Mucosa of stomach (tissue), 1 donor: ENCODE results near the gene NCF2.

Experiments
- H3K27me3 ChIP-seq: one replicate; pipeline ENCODE4 v1.7.0; 2013; ENCODE audit warnings: mild to moderate bottlenecking, low read length; ENCODE audit not compliant: control insufficient read depth, insufficient read depth
- H3K36me3 ChIP-seq: one replicate; pipeline ENCODE4 v1.7.0; 2013; ENCODE audit warnings: low read length; ENCODE audit not compliant: control insufficient read depth, insufficient read depth
- H3K4me1 ChIP-seq: one replicate; pipeline ENCODE4 v1.7.0; 2013; ENCODE audit warnings: mild to moderate bottlenecking, low read length; ENCODE audit not compliant: control insufficient read depth, insufficient read depth
- H3K4me3 ChIP-seq: one replicate; pipeline ENCODE4 v1.7.0; 2013; ENCODE audit warnings: low read length
- H3K9ac ChIP-seq: one replicate; pipeline ENCODE4 v1.7.0; 2013; ENCODE audit warnings: mild to moderate bottlenecking, low read length, moderate library complexity
- H3K9me3 ChIP-seq: one replicate; pipeline ENCODE4 v1.7.0; 2013; ENCODE audit warnings: mild to moderate bottlenecking, low read length, moderate library complexity; ENCODE audit not compliant: control insufficient read depth
- donor health status: Pancreatic carcinoma.

The NCF2 gene

DNA sequence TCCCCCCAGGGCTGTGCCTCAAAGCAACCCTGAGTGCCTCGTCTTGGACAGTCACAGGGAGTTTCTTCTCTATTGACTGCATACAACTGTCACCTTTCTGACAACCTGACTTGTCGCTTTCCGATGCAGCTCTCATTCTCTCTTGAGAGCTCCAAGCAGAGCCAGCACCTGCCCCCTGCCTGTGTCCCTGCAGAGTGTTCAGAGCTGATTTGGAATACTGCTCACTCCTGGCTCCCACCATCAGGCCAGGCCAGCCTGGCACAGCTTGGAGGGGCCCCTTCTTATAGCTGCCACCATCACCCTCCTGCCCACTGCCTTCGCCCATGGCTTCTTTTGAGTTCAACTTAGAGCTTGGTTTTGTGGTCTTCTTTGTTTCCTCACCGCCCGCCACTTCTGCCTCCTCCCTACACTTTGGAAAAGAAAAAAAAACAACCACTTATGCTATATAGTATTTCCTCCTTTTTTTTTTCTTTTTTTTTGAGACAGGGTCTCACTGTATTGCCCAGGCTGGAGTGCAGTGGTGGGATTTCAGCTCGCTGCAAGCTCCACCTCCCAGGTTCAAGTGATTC, 12.3 kb downstream of the NCF2 start:
- Histone ChIP-seq H3K4me1 (no peaks in the 10 kb centered on the region), H3K27me3 (no peaks in the 10 kb centered on the region), H3K4me3 (no peak overlapping the region), H3K9ac (no peak overlapping the region), H3K9me3 (no peaks in the 10 kb centered on the region), H3K36me3 (no peaks in the 10 kb centered on the region)

DNA sequence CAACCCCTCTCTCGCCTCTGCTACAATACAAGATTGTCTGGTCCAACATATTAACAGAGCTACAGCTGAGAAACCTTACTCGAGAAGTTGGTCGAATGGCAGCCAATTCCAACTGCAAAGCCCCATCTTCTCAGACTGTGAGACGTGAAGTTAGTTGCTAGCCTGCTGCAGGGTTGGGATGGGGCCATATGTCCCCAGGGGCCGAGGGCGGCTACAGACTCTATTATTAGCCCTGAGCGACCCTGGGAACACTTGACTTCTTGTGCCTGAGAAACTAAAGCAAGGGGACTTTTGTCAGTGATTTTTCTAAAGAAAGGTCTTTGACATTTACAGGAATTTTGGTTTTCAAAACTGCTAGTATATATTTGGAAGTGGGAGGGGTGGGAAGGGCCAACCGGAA, 13.7 kb downstream of the NCF2 start:
- no peaks in the 10 kb centered on the region for H3K9me3 ChIP-seq
- H3K9ac ChIP-seq, result no peak overlapping the region
- H3K4me1 ChIP-seq, result no peaks in the 10 kb centered on the region
- H3K27me3 ChIP-seq, result no peaks in the 10 kb centered on the region
- no peaks in the 10 kb centered on the region for H3K36me3 ChIP-seq
- no peak overlapping the region for H3K4me3 ChIP-seq

DNA sequence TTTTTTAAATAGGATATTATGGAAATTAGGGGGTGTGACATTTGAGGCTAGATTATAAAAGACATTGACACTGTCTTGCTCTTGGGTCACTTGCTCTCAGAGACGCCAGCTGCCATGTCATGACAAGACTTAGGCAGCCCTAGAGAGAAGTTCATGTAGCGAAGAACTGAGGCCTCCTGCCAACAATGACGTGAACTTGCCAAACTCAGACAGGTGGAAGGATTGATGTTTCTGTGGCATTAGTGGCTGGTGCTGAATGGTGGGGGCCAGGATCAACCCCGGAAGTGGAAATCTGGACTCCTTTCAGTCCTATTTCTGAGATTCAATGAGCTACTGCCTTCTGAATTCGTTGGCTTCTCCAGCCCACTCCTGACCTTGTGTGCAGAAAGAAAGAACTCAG, 14.7 kb downstream of the NCF2 start:
- Histone ChIP-seq H3K36me3 (no peaks in the 10 kb centered on the region), H3K9me3 (no peaks in the 10 kb centered on the region), H3K9ac (no peak overlapping the region), H3K27me3 (no peaks in the 10 kb centered on the region), H3K4me3 (no peak overlapping the region), H3K4me1 (no peaks in the 10 kb centered on the region)

DNA sequence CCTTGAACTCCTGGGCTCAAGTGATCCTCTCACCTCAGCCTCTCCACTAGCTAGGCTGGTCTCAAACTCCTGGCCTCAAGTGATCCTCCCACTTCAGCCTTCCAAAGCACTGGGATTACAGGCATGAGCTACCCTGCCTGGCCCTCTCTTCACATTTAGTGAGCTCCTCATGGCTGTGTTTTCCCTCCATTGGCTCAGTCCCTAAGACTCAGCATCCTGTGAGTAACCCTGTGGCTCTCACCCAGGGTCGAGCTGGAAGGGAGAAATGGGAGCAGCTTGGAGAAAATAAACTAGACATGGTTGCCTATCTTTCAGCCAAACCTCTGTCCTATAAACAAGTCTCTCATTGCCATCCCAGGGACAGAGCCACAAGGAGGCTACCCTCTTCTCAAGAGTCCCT, 17.5 kb downstream of the NCF2 start:
- Histone ChIP-seq H3K4me1 (peaks cover 3% of the 10 kb centered on the region), H3K9me3 (no peaks in the 10 kb centered on the region), H3K27me3 (no peaks in the 10 kb centered on the region), H3K9ac (no peak overlapping the region), H3K4me3 (no peak overlapping the region), H3K36me3 (no peaks in the 10 kb centered on the region)

DNA sequence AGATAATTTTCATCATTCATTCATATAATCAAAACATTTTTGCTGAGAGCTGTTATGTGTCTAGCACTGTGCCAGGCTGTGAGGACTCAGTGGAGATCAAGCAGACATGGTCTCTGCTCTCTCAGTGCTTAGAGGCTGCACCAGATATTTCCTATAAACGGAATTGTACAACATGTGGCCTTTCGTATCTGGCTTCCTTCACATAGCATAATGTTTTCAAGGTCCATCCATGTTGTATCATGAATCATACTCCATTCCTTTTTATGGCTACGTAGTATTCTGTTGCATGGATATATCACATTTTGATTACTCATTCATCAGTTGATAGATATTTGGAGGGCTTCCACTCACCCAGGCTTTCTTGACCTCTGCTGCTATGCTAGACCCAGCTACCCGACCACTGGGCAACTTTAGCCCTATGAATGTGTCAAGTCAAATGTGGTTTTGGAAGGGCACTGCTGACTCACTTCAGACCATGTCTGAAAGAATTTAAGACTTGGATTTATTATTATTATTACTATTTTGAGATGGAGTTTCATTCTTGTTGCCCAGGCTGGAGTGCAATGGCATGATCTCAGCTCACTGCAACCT, 18.5 kb downstream of the NCF2 start:
- Histone ChIP-seq H3K27me3 (no peaks in the 10 kb centered on the region), H3K4me3 (no peak overlapping the region), H3K36me3 (no peaks in the 10 kb centered on the region), H3K9ac (no peak overlapping the region), H3K4me1 (peaks cover 10% of the 10 kb centered on the region), H3K9me3 (no peaks in the 10 kb centered on the region)

DNA sequence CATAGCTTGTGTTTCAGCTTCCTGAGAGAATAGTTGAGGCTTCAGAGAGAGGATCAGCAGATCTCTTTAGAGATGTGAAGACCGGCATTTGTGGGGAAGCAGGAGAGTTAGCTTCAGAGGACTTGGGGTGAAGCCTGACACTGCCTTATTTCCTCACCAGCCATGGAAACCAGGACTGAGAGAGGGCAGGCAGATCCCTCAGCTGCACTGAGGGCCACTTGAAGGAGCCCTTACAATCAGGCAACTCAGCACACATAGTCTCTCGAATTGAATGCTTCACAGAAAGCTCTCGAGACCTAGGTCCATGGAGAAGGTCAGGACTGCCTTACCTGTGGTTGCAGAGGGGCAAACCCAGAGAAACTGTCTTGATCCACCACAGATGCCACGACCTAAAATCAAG, 19.8 kb downstream of the NCF2 start:
- Histone ChIP-seq H3K4me1 (peaks cover 10% of the 10 kb centered on the region), H3K4me3 (no peak overlapping the region), H3K27me3 (no peaks in the 10 kb centered on the region), H3K36me3 (no peaks in the 10 kb centered on the region), H3K9ac (no peak overlapping the region), H3K9me3 (no peaks in the 10 kb centered on the region)

DNA sequence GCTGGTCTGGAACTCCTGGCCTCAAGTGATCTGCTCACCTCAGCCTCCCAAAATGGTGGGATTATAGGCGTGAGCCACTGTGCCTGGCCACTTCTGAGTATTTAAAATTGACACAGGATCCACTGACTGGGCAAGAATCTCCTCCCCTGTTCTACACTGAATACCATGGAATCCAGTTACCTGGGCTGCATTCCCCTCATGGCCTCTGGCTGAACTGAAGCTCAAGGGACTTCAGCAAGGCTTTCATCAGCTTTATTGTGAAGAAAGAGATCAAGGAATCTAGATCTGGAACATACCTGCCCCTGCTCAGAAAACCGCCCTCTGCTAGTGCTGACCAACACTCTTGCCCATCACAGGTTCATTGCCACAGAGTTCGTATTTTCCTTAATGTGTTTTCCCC, 20.5 kb downstream of the NCF2 start:
- H3K9me3 ChIP-seq, result no peaks in the 10 kb centered on the region
- no peaks in the 10 kb centered on the region for H3K36me3 ChIP-seq
- no peaks in the 10 kb centered on the region for H3K27me3 ChIP-seq

DNA sequence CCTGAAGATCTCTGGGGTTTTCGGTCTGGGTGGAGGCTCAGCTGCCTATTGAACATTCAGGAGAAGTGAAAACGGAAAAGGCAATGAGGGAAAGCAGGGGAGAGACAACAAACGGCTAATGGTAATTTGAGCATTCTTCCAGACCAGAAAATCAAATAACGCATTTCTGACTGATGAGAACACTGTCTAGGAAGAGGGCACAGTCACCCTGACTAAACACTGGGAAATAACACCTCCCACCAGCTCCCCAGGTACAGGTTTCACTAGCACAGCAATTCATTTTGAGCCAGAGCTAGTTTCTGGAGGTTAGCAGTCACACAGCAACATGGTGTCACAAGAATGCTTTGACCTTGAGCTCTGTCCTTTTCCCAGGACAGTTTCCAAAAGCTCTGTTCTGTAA, 21.1 kb downstream of the NCF2 start:
- no peak overlapping the region for H3K4me3 ChIP-seq
- no peaks in the 10 kb centered on the region for H3K36me3 ChIP-seq
- H3K27me3 ChIP-seq, result no peaks in the 10 kb centered on the region
- no peak overlapping the region for H3K9ac ChIP-seq
- H3K9me3 ChIP-seq, result no peaks in the 10 kb centered on the region
- peaks cover 10% of the 10 kb centered on the region for H3K4me1 ChIP-seq

More for the DNA sequence above, 20.5 kb downstream of the NCF2 start:
- Histone ChIP-seq H3K4me1 (peaks cover 10% of the 10 kb centered on the region), H3K9ac (no peak overlapping the region), H3K4me3 (no peak overlapping the region)

DNA sequence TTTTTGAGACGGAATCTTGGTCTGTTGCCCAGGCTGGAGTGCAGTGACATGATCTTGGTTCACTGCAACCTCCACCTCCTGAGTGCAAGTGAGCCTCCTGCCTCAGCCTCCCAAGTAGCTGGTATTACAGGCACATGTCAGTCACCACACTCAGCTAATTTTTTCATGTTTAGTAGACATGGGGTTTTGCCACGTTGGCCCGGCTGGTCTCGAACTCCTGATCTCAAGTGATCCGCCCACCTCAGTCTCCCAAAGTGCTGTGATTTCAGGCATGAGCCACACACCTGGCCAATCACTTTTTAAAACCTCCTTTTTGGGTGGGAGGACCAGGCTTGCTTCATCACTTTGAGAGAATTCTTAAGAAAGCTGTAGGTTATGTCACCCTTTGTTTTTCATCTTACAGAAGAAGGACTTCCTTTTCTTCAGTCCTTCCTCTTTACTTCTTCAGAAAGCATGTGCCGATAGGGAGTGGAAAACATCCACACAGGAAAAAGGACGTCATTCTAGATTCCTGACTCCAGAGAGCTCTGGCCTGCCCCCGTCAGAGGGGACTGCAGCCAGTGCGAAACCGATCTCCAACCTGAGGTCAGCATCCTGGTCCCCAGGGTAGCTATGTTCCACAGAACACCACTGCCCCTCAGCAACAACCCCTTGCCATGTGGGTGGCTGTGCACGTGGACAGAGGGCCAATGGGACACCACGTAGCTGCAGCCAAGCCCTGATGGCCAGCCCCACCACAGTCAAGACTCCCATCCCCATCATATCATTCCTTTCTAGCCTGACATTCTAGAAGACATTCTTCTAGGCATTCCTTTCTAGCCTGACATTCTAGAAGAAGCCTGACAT, 21.9 kb downstream of the NCF2 start:
- Histone ChIP-seq H3K4me1 (peaks cover 10% of the 10 kb centered on the region), H3K36me3 (no peaks in the 10 kb centered on the region), H3K27me3 (no peaks in the 10 kb centered on the region), H3K9ac (no peak overlapping the region), H3K9me3 (no peaks in the 10 kb centered on the region), H3K4me3 (no peak overlapping the region)

DNA sequence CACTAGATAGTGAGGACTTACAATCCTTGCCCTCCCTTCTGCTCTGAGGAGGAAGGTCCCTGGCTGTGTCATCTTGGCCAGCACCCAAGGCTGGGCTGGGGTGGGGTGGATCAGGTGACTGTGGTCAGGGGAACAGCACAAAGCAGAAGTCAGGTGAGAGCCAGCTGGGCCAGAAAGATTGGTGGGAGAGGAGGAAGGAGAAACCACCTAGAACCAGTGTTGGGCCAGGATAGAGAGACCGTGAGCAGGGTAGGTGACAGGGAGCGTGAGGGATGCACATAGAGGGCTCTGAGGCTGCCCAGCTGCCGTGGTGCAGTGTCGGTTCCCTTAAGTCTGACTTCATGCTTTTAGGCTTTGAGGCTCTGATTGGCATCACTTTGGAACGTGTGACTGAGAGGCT, 22.7 kb downstream of the NCF2 start:
- no peak overlapping the region for H3K4me3 ChIP-seq
- no peaks in the 10 kb centered on the region for H3K27me3 ChIP-seq
- H3K36me3 ChIP-seq, result no peaks in the 10 kb centered on the region
- no peak overlapping the region for H3K9ac ChIP-seq
- no peaks in the 10 kb centered on the region for H3K9me3 ChIP-seq
- H3K4me1 ChIP-seq, result peaks cover 10% of the 10 kb centered on the region

DNA sequence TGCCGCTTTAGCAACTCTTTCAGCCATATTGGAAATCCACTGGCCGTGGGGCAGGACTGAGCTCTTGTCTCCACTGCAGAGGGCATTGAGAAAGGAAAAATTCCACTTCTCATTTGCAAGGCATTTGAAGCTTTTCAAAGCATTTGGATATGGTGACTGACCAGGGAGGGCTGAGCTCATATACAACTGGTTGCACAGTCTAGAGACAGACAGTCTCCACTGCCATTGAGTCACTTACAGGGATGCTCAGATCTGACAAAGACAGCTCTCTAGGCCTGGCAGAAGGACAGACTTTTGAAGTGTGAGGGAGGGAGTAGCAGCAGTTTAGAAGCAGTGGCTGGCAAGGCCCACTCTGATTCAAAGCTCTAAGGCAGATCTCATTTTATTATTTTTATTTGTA, 24.2 kb downstream of the NCF2 start:
- Histone ChIP-seq H3K9me3 (no peaks in the 10 kb centered on the region), H3K9ac (no peak overlapping the region), H3K36me3 (no peaks in the 10 kb centered on the region), H3K4me3 (no peak overlapping the region), H3K4me1 (peaks cover 10% of the 10 kb centered on the region), H3K27me3 (no peaks in the 10 kb centered on the region)

DNA sequence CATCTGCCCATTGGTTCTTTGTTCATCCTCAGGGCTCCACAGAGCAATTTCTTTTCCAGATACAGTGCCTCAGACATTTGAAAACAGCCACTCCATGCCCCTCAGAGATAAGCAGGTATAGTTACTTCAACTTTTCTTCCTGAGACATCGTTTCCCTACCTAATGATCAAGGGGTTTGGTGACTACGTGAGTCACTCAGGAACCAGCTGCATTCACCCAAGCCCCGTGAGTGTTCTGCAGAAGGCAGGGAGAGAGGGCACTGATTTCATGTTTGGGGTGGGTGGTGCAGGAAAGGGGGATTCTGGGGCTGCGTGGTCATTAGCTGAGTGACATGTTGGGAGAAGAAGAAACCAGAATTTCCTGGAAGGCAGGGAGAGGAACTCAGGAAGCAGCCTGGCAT, 25.0 kb downstream of the NCF2 start:
- H3K9ac ChIP-seq, result no peak overlapping the region
- no peaks in the 10 kb centered on the region for H3K27me3 ChIP-seq
- H3K4me1 ChIP-seq, result peaks cover 10% of the 10 kb centered on the region
- no peaks in the 10 kb centered on the region for H3K36me3 ChIP-seq
- H3K9me3 ChIP-seq, result no peaks in the 10 kb centered on the region
- no peak overlapping the region for H3K4me3 ChIP-seq
